GM18499 (cell line): ENCODE data around the gene DEXI.
"Not testable (repeated sequence)": the region's sequence is repeated elsewhere in the genome, so short reads cannot be mapped to it uniquely, and the experiment has no call there.

Experiments
- ATAC-seq: cut with Tn5 transposase; IDR thresholded peaks from one replicate; pipeline ENCODE4 v1.9.1; 2021; ENCODE audit warnings: moderate number of reproducible peaks; ENCODE audit not compliant: insufficient read depth, unreplicated experiment

The DEXI gene

GRCh38 chr16:10944249-10945064, 2.2 kb upstream of the DEXI start, which contains the start of gene CLEC16A:
Gene CLEC16A (plus strand): TSS chr16:10944564. CDS start chr16:10944718, 154 bp downstream.
- peak; percentile 39 for ATAC-seq

- ATAC-seq = no peak
Observed at GRCh38 chr16:10943064-10943353, 741 bp upstream of the DEXI start.

- not testable (repeated sequence) for ATAC-seq
Observed at GRCh38 chr16:10941935-10942351, 325 bp downstream of the DEXI start.

- ATAC-seq = no peak
Observed at GRCh38 chr16:10941127-10941933, 938 bp downstream of the DEXI start.

- ATAC-seq = no peak
Observed at GRCh38 chr16:10940501-10941079, 1.7 kb downstream of the DEXI start.

- no peak for ATAC-seq
Observed at GRCh38 chr16:10939649-10940234, 2.5 kb downstream of the DEXI start.

DNA sequence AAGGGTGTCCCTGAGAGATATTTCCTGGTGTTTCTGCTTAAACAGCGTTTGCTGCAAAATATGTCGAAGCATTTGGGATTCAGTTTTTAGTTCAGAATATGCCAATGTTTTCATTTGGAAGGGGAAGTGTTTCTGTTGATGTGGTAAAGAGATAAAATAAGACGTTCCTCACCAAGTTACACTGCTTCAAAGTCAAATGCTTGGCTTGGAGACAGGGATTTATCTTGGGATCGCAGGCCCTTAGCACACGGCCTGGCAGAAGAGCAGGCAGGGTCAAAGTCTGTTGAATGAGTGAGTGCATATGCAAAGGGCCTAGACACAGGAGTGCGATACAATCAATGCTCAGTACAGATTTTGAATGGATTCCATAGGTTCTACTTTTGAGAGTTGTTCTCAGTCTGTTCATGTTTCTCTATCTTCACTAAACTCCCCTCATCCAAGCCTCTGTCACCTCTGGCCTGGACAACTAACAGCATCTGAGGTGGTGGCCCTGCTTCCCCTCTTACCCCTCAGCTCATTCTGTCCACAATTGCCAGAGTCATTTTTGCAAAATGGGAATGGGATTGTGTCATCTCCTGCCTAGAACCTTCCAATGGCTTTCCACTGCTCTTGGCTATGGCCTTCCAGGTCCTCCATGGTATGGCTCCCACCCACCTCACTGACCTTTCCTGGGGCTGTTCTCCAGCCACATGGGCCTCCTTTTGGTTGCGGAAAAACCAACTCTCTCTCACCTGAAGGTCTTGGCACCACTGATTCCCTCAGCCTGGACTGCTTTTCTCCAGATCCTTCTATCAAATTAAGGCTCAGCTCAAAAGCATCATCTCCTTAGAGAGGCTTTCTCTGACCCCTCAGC, 3.2 kb downstream of the DEXI start:
- ATAC-seq = no peak

DNA sequence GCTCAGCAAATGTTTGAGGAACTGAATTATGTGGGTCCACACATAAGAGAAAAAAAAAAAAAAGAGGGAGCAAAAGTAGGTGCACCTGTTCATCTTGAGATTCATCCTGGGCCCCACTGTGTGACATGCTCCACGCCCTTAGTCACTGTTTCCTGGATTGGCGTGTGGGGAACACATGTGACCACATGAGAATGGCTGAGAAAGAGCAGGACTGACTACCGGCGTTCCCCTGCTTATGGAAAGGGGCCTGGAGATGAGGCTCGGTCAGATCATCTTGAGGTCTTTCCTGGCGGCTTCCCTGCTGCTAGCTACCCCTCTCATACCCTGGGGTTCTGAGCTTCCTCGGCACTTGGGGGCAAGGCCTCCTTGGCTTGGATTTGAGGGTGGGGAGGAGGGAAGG, 3.9 kb downstream of the DEXI start:
- ATAC-seq = no peak

- ATAC-seq = no peak
Observed at GRCh38 chr16:10937068-10937859, 5.0 kb downstream of the DEXI start.

DNA sequence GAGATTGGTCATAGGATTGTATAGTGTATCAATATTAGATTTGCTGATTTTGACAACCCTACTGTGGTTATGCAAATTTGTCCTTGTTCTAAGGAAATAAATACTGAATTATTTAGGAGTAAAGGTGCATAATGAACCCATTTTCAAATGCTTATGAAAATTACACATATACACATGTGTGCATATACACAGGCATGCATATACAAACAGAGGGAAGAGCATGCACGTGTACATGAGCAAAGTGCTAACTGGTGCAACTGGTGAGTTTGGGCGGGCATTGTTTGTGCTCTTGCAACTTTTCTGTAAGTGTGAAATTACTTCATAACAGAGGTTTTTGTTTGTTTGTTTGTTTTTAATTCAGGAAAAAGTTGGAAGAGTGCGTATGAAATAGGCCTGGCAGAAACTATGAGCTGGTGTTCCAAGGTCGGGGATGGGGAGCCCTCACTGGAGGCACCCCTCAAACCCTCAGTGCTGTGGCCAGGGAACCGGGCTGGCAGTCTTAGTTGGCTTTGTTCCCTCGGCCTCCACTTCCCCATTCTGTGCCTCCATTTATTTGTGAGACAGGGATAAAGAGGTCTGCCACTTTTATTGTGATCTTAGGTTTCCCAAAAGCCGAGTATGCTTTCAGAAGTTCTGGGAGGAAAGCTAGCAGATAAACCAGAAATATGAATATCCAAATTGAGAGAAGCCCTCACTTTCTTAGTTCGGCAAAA, 5.8 kb downstream of the DEXI start:
- no peak for ATAC-seq

- no peak for ATAC-seq
Observed at GRCh38 chr16:10935226-10935915, 6.9 kb downstream of the DEXI start.

DNA sequence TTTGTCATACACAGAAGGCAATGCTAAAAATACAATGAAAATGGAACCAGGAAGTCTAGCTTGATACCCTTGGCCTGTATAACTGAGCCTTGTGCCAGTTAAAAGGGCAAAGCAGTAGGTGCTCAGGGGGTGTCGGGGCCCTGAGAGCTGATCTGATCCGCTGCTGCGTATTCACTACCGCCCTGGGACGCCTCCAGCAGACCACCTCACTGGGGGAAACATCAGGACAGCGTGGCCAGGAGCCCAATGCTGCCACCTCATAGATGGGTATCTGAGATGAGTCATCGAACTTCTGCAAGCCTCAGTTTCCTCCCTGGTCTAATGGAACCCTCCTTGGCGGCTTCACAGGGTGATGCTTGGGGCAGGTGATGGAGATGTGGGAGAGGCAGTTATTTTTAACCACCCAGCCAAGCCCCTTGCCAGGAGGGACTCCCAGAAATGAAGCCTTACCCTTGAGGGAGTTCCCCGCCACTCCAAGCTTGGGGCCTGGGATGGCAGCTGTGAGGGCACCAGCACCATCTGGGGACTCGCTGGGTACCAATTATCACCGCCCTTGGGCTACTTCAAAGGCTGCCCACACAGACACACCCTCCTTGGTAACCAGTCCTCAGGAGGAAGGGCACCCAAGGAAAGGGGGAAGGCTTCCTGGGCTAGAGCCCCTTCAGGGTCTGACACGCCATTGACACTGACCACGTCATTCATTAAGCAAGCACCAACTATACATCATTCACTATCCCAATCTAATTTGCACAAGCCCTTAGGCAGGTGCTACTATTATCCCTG, 7.8 kb downstream of the DEXI start:
- no peak for ATAC-seq

DNA sequence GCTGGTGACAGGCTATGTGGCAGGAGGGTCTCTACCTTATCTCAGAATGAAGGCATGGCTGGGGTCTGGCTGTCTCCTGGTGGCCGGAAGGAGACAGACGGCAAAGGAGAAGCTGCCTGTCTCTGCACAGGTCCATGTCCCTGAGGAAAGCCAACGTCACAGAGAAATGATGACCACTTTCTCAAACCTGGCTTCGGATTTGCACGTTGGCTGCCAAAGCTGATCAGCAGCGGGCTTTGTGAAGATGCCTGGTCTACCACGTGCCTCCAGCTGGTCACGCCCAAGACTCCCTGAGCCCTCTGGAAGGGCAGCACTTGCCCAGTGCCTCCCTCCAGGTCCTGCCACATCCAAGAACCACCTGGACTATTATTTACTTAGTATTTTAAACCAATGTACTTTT, 8.4 kb downstream of the DEXI start:
- ATAC-seq = no peak

DNA sequence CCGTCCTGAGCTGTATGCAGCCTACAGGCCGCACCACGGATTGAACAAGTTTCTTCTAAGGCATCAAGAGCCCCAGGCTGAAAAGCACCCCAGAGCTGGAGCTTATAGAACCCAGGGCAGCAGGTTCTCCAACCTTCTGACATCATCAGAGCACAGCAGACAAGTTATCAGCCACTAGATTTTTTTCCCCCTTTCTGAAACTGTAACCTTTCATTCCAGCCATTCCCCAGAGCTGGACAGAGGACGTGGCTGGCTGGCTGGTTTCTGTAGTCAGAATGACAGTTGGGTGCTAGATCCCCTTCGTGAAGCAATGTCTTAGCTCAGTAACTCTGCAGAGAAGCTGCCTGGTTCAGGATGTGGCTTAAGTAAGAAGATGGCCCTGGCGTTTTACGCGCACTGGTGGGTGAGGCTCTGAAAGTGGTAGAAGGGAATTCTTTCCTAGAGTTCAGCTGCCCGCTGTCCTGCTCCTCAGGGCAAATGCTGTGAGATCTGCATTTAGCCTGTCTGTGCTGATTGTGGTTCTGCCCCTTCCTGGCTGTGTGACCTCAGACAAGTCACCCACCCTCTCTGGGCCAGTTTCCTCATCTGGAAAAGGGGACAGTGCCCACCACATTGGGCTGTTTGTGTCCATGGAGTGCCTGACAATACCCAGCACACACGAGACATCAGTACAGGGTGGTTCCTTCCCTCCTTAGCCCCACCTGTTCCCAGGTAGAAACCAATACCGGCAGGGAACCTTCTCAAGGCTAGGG, 9.1 kb downstream of the DEXI start:
- ATAC-seq = no peak

DNA sequence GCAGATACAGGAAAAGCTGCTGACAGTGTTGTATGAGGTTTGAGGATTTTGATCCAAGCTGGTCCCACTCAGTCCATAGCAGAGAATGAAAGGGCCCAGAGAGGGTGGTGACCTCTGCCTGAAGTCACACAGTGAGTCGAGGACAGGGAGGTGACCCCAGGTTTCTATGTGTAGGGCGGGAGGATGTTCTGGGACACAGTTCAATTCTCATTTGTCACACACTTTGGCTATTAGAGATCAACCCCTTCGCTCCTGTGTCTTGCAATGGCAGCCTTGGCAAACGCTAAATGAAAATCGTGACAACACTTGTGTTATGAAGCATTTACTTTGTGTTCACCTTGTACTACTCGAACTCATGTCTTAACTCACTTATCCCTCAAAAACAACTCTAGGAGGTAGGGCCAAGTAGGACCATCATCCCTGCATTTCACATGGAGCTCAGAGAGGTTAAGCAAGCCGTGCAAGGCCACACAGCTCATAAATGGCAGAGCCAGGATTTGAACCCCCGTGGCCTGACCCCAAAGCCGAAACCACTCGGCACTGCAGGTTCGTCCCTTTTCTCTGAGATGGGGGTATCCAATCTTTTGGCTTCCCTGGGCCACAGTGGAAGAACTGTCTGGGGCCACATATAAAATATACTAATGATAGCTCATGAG, 10.2 kb downstream of the DEXI start:
- no peak for ATAC-seq

GRCh38 chr16:10931134-10931533, 11.1 kb downstream of the DEXI start:
- no peak for ATAC-seq
